T-helper 1 cell treated with Interleukin-12 subunit alpha and Interleukin-12 subunit beta and Interleukin-4 antibody, amounts not matched to agents 30 μg/mL and 1 μg/mL, for 36 hours (primary cell): ENCODE results near the gene RASSF1.

Experiments used
- H3K27ac Mint-ChIP-seq: one replicate; pipeline ENCODE4 v1.8.0; 2021; ENCODE audit warnings: mild to moderate bottlenecking, mixed read lengths
- H3K27me3 Mint-ChIP-seq: one replicate; pipeline ENCODE4 v1.8.0; 2021; ENCODE audit warnings: low read depth, mixed read lengths
- H3K36me3 Mint-ChIP-seq: one replicate; pipeline ENCODE4 v1.8.0; 2021; ENCODE audit warnings: low read depth, mixed read lengths
- H3K4me1 Mint-ChIP-seq: one replicate; pipeline ENCODE4 v1.8.0; 2021; ENCODE audit warnings: low read depth, mixed read lengths
- H3K4me3 Mint-ChIP-seq: one replicate; pipeline ENCODE4 v1.8.0; 2021; ENCODE audit warnings: mild to moderate bottlenecking, moderate library complexity, mixed read lengths
- H3K9me3 Mint-ChIP-seq: one replicate; pipeline ENCODE4 v1.8.0; 2021; ENCODE audit warnings: mixed read lengths

The RASSF1 gene, protein sequence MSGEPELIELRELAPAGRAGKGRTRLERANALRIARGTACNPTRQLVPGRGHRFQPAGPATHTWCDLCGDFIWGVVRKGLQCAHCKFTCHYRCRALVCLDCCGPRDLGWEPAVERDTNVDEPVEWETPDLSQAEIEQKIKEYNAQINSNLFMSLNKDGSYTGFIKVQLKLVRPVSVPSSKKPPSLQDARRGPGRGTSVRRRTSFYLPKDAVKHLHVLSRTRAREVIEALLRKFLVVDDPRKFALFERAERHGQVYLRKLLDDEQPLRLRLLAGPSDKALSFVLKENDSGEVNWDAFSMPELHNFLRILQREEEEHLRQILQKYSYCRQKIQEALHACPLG

GRCh38 chr3:50340448-50341329 is at the start of gene RASSF1:
RASSF1 (minus strand) TSS chr3:50340836; CDS start chr3:50340805, 31 bp downstream.
- peak within 1 kb of the TSS; percentile 94 for H3K27ac Mint-ChIP-seq
- H3K9me3 Mint-ChIP-seq: no peaks in the 10 kb centered on the region
- peak within 1 kb of the TSS; percentile 95 for H3K4me3 Mint-ChIP-seq
- peaks cover 27% of the 10 kb centered on the region for H3K36me3 Mint-ChIP-seq
- H3K4me1 Mint-ChIP-seq: peaks cover 35% of the 10 kb centered on the region
- H3K27me3 Mint-ChIP-seq: no peaks in the 10 kb centered on the region

DNA sequence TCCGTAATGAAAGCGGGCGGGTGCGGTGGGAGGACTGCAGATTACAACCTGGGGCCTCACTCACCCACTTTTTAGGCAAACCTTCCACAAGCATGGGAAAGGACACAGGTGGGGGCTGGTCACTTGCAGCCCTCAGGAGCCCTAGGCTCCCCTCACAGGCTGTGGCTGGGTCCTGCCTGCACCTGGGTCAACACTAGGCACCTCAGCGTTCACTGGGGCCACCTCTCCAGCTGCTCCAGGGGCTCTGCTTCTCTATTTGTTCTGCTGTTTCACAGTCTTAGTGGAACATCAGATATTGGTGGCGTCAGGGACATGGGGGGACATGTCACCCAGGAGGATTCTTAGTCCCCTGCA is 48.8 kb upstream of the RASSF1 start:
- H3K27ac Mint-ChIP-seq: no peak overlapping the region
- H3K4me3 Mint-ChIP-seq: no peak overlapping the region
- no peaks in the 10 kb centered on the region for H3K9me3 Mint-ChIP-seq
- no peaks in the 10 kb centered on the region for H3K36me3 Mint-ChIP-seq
- H3K27me3 Mint-ChIP-seq: no peaks in the 10 kb centered on the region
- peaks cover 4% of the 10 kb centered on the region for H3K4me1 Mint-ChIP-seq

GRCh38 chr3:50388720-50389413 is 48.2 kb upstream of the RASSF1 start:
- no peak overlapping the region for H3K4me3 Mint-ChIP-seq
- H3K4me1 Mint-ChIP-seq: peaks cover 4% of the 10 kb centered on the region
- H3K27ac Mint-ChIP-seq: no peak overlapping the region
- no peaks in the 10 kb centered on the region for H3K36me3 Mint-ChIP-seq
- no peaks in the 10 kb centered on the region for H3K27me3 Mint-ChIP-seq
- H3K9me3 Mint-ChIP-seq: no peaks in the 10 kb centered on the region

DNA sequence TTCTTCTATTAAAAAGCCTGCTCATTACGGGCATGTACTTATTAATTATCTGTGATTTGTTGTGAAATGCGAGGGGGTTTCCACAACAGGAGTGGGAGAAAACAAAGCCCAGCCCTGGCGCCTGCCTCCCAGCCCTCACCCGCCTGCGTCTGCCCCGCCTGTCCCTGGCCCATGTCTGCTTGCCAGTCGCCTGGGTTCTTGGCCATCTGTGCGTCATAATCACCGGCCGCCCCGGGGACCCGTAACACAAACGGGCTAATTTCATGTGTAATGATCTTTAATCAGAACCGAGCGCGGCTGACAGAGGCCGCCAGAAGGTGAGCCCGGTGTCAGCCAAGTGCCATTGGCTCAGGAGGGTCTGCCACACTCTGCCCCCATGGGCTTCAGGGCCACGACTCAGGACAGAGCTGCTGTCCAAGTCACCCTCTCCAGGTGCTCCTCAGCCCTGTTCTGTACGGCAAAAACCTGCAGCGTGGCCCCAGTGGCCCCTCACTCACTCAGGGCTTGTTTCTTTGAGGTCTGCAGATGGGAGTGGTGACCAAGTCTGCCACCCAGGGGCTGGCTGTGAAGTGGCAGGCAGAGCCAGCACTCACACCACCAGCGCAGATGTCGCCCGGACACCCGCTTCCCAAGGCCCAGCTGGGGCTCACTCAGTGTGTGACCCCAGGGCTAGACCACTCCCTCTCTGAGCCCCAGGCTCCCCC is 47.5 kb upstream of the RASSF1 start:
- peaks cover 4% of the 10 kb centered on the region for H3K4me1 Mint-ChIP-seq
- H3K27me3 Mint-ChIP-seq: no peaks in the 10 kb centered on the region
- H3K27ac Mint-ChIP-seq: no peak overlapping the region

DNA sequence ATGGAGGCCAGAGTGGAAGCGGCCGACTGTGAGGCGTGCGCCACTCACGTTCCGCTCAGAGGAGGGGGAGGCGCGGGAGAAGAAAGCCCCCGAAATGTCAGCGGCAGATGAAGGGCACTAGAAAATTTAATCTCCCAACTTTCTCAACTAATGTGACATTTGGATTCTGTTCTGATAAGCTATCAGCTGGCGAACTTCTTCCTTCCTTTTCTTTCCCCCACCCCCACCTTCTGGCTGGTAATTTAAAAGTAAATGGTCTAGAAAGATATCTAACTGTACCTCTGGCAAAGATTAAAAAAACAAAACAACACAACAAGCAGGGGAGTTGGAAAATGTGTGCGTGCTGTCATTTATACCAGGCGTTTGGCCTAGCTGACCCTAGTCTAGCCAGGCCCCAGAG is 45.1 kb upstream of the RASSF1 start:
- Mint-ChIP-seq H3K27ac (no peak overlapping the region), H3K4me3 (no peak overlapping the region), H3K9me3 (no peaks in the 10 kb centered on the region), H3K36me3 (no peaks in the 10 kb centered on the region), H3K4me1 (no peaks in the 10 kb centered on the region), H3K27me3 (no peaks in the 10 kb centered on the region)

More for the DNA sequence above, 47.5 kb upstream of the RASSF1 start:
- H3K4me3 Mint-ChIP-seq: no peak overlapping the region
- H3K36me3 Mint-ChIP-seq: no peaks in the 10 kb centered on the region
- H3K9me3 Mint-ChIP-seq: no peaks in the 10 kb centered on the region

GRCh38 chr3:50383750-50384149 is 43.1 kb upstream of the RASSF1 start:
- no peaks in the 10 kb centered on the region for H3K9me3 Mint-ChIP-seq

DNA sequence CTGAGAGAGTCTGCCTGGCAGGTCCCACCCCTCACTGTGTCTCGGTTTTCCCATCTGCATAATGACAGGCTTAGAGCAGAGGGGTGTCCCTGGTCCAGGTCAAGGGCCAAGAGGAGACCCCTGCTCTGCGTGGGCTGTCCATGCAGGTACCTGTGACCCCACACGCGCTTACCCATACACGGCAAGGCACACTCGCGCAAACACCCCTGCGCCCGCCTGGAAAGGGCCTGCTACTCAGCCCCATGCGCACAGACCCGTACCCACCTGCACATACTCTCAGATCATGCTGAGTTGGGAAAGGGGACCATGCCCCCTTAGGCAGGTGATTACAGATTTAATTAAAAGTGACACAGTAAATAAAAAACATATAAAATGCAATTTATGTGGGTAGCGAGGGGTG is 42.1 kb upstream of the RASSF1 start:
- Mint-ChIP-seq H3K27ac (no peak overlapping the region), H3K4me1 (no peaks in the 10 kb centered on the region), H3K27me3 (no peaks in the 10 kb centered on the region), H3K4me3 (no peak overlapping the region), H3K9me3 (no peaks in the 10 kb centered on the region), H3K36me3 (no peaks in the 10 kb centered on the region)

More at GRCh38 chr3:50383750-50384149, 43.1 kb upstream of the RASSF1 start:
- no peak overlapping the region for H3K4me3 Mint-ChIP-seq
- no peaks in the 10 kb centered on the region for H3K27me3 Mint-ChIP-seq
- no peaks in the 10 kb centered on the region for H3K4me1 Mint-ChIP-seq
- H3K27ac Mint-ChIP-seq: no peak overlapping the region
- H3K36me3 Mint-ChIP-seq: no peaks in the 10 kb centered on the region

GRCh38 chr3:50381383-50381782 is 40.7 kb upstream of the RASSF1 start:
- Mint-ChIP-seq H3K4me3 (no peak overlapping the region), H3K4me1 (no peaks in the 10 kb centered on the region), H3K27ac (no peak overlapping the region), H3K9me3 (no peaks in the 10 kb centered on the region), H3K27me3 (no peaks in the 10 kb centered on the region), H3K36me3 (no peaks in the 10 kb centered on the region)

DNA sequence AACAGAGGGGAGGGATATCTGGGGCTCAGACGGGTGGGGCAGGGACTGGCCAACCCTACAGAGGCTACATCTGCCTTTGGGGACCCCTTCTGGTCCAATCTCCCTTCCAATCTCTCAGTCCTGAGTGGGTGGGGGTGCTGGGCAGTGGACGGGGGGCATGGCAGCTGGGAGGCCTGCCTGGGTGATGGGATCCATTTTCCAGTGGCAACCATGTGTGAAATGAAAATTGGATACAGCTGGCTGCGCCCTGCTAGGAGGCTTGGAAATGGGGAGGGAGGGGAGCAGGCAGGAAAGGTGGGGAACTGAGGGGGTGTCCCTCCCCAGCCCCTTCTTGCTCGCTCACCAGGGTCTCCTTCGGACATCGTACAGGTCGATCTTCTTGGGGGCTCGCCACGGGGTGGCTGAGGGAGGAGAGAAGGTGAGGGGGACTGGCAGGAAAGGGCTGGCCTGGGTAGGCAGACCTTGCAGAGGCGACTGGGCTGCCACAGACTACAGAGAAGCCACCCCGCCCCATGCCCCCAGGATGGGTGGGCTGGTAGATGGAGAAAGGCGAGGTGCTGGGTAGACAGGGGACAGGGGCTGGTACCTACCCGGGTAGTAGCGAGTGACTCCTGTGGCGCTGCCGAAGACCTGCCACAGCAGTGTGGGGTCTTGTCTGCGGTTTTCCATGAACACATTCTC is 39.9 kb upstream of the RASSF1 start:
- H3K4me1 Mint-ChIP-seq: no peaks in the 10 kb centered on the region

GRCh38 chr3:50378757-50379156 is 38.1 kb upstream of the RASSF1 start:
- no peak overlapping the region for H3K27ac Mint-ChIP-seq
- H3K4me1 Mint-ChIP-seq: no peaks in the 10 kb centered on the region
- H3K27me3 Mint-ChIP-seq: no peaks in the 10 kb centered on the region
- H3K4me3 Mint-ChIP-seq: no peak overlapping the region
- H3K36me3 Mint-ChIP-seq: no peaks in the 10 kb centered on the region
- H3K9me3 Mint-ChIP-seq: no peaks in the 10 kb centered on the region

More for the DNA sequence above, 39.9 kb upstream of the RASSF1 start:
- H3K9me3 Mint-ChIP-seq: no peaks in the 10 kb centered on the region
- H3K27me3 Mint-ChIP-seq: no peaks in the 10 kb centered on the region
- no peaks in the 10 kb centered on the region for H3K36me3 Mint-ChIP-seq
- no peak overlapping the region for H3K4me3 Mint-ChIP-seq
- no peak overlapping the region for H3K27ac Mint-ChIP-seq

DNA sequence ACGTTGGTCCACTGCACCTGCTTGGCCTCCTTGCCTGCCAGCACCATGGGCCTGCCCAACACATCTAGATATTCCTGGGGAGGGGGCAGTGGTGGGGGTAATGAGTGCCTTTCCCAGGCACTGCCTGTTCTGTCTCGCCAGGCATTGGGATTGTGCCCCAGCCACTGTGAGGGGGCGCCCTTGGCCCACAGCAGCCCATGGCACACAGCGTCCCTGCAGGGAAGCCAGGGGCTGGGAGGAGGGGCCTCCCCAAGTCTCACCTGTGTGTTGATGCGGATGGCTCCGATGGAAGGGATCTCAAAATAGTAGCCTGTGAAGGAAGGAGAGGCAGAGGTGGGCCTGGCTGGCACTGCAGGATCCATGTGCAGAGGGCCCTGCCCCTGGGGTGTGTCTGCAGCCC is 37.4 kb upstream of the RASSF1 start:
- Mint-ChIP-seq H3K27ac (no peak overlapping the region), H3K4me1 (peaks cover 2% of the 10 kb centered on the region), H3K9me3 (no peaks in the 10 kb centered on the region), H3K27me3 (no peaks in the 10 kb centered on the region), H3K36me3 (no peaks in the 10 kb centered on the region), H3K4me3 (no peak overlapping the region)

DNA sequence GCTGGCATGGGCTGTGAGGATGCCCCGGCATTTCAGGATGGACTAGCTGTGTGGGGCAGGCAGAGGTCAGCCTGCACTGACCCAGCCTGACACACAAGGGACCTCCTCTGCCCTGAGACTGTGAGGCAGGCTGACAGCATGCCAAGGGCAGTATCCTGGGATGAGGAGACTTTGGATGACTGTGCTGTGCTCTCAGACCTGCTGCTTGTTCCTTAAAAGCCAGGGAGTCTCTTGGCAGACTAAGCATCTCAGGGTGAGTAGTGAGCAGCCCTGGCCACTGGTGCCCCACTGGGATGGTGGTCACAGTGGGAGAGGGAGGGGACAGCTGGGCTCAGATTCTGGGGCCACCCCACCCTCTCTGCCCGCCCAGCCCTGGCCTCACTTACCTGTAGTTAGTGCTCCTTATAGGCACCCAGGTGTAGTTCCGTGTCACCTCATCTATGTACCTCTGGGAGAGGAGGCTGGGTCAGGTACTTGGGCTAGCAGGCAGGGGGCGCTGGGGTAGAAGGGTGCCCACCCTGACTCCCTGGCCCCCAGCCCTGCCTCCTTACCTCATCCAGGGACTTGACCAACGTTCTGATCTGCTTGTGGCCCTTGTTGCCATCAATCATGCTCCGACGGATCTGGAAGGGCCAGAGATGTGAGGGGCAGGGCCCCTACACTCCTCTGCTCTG is 34.8 kb upstream of the RASSF1 start:
- H3K4me1 Mint-ChIP-seq: peaks cover 2% of the 10 kb centered on the region
- no peak overlapping the region for H3K4me3 Mint-ChIP-seq
- no peak overlapping the region for H3K27ac Mint-ChIP-seq
- H3K27me3 Mint-ChIP-seq: no peaks in the 10 kb centered on the region
- H3K36me3 Mint-ChIP-seq: no peaks in the 10 kb centered on the region
- no peaks in the 10 kb centered on the region for H3K9me3 Mint-ChIP-seq
